HL-60 (cell line): Measurements from ENCODE around the gene ESPL1.

Experiments
- GABPA ChIP-seq: IDR thresholded peaks from 2 replicates; pipeline ENCODE4 v1.6.1; 2012; ENCODE audit warnings: low read depth
- POLR2AphosphoS5 ChIP-seq: IDR thresholded peaks from 2 replicates; pipeline ENCODE4 v1.6.1; 2012; ENCODE audit warnings: low read depth
- TF ChIP-seq, protein P1 (sequence below): IDR thresholded peaks from one replicate; pipeline ENCODE4 v1.5.1; 2011; ENCODE audit warnings: low read length, control low read depth, inconsistent platforms; ENCODE audit not compliant: insufficient read depth
- TF ChIP-seq, protein P2 (sequence below): IDR thresholded peaks from 2 replicates; pipeline ENCODE4 v1.6.1; 2012; ENCODE audit warnings: low read depth; ENCODE audit not compliant: insufficient replicate concordance

DNA sequence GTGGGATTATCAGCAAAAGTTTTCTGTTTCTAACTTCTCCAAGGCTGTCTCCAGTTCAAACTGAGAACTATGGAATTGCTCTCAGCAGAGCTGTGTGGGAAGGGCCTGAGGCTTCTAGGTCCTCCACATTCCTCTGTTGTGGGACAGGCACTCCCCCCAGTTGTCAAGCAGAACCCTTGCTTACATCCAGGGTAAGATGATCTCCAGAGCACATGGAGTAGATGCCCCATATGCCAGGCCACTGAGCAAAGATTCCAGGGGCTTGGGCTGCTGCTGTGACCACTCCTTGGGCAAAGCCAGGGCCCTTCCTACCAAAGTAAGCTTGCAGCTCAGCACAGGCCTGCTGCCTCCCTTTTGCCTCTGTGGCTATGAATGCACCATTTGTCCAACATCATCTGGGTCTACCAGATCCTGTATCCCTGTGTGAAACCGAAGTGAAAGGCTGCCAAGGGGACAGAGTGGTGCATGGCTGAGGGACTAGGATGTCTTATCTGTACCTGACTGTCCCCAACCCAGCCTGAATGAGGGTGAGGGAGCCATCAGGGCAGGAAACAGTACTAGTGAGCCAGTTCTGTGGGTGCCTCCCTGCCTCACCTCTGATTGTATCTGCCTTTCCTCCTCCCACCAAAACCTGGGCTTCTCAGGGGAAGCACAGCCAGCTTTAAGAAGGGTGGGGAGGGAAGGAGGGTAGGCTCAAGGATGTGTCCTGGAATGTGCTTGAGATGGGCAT lies 13.1 kb upstream of the ESPL1 start:
- TF ChIP-seq, protein P1, sequence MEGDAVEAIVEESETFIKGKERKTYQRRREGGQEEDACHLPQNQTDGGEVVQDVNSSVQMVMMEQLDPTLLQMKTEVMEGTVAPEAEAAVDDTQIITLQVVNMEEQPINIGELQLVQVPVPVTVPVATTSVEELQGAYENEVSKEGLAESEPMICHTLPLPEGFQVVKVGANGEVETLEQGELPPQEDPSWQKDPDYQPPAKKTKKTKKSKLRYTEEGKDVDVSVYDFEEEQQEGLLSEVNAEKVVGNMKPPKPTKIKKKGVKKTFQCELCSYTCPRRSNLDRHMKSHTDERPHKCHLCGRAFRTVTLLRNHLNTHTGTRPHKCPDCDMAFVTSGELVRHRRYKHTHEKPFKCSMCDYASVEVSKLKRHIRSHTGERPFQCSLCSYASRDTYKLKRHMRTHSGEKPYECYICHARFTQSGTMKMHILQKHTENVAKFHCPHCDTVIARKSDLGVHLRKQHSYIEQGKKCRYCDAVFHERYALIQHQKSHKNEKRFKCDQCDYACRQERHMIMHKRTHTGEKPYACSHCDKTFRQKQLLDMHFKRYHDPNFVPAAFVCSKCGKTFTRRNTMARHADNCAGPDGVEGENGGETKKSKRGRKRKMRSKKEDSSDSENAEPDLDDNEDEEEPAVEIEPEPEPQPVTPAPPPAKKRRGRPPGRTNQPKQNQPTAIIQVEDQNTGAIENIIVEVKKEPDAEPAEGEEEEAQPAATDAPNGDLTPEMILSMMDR, result no peak
- TF ChIP-seq POLR2AphosphoS5 (no peak), GABPA (no peak)
- TF ChIP-seq, protein P2, sequence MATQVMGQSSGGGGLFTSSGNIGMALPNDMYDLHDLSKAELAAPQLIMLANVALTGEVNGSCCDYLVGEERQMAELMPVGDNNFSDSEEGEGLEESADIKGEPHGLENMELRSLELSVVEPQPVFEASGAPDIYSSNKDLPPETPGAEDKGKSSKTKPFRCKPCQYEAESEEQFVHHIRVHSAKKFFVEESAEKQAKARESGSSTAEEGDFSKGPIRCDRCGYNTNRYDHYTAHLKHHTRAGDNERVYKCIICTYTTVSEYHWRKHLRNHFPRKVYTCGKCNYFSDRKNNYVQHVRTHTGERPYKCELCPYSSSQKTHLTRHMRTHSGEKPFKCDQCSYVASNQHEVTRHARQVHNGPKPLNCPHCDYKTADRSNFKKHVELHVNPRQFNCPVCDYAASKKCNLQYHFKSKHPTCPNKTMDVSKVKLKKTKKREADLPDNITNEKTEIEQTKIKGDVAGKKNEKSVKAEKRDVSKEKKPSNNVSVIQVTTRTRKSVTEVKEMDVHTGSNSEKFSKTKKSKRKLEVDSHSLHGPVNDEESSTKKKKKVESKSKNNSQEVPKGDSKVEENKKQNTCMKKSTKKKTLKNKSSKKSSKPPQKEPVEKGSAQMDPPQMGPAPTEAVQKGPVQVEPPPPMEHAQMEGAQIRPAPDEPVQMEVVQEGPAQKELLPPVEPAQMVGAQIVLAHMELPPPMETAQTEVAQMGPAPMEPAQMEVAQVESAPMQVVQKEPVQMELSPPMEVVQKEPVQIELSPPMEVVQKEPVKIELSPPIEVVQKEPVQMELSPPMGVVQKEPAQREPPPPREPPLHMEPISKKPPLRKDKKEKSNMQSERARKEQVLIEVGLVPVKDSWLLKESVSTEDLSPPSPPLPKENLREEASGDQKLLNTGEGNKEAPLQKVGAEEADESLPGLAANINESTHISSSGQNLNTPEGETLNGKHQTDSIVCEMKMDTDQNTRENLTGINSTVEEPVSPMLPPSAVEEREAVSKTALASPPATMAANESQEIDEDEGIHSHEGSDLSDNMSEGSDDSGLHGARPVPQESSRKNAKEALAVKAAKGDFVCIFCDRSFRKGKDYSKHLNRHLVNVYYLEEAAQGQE, result no peak
